ENCODE data around the gene COL15A1.

DNA sequence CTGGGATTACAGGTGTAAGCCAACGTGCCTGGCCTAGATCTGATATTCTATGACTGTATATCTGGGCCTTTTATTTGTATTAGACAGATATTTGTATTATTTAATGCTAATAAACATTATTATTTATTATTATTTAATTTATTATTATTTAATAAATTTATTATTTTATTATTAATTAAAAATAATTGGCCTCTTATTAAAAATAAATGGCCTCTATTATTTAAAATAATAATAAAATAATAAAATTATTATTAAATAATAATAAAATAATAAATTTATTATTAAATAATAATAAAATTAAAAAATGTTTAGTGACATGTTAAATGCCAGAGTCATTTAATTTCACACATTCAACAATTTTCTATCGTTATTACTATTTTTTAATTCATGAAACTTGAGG lies 9.8 kb upstream of the COL15A1 start:
- TF ChIP-seq, protein P1, sequence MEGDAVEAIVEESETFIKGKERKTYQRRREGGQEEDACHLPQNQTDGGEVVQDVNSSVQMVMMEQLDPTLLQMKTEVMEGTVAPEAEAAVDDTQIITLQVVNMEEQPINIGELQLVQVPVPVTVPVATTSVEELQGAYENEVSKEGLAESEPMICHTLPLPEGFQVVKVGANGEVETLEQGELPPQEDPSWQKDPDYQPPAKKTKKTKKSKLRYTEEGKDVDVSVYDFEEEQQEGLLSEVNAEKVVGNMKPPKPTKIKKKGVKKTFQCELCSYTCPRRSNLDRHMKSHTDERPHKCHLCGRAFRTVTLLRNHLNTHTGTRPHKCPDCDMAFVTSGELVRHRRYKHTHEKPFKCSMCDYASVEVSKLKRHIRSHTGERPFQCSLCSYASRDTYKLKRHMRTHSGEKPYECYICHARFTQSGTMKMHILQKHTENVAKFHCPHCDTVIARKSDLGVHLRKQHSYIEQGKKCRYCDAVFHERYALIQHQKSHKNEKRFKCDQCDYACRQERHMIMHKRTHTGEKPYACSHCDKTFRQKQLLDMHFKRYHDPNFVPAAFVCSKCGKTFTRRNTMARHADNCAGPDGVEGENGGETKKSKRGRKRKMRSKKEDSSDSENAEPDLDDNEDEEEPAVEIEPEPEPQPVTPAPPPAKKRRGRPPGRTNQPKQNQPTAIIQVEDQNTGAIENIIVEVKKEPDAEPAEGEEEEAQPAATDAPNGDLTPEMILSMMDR (optimal IDR thresholded peaks at IDR 0.05 in 1 of 3, IDR thresholded peaks at IDR 0.05 in 1 of 3, conservative IDR thresholded peaks at IDR 0.05 in 1 of 3; ENCODE audit: extremely low read depth in 1 of 3, insufficient read depth in 2 of 3, low read length in 3 of 3): no peak
- TF ChIP-seq EZH2 (IDR thresholded peaks at IDR 0.05; ENCODE audit: low read length): no peak
